H7 (cell line): ENCODE results near the gene PTPRO. TPM values are rescaled to one million over a fixed set of nuclear protein-coding genes. Genes with fewer than 3 reads are reported as not detected.

ENCODE experiments used
- DNase-seq: peaks from one replicate; pipeline ENCODE4 v3.0.0; 2012
- H3K27me3 ChIP-seq: 2 replicates; pipeline ENCODE4 v1.6.0; 2011; ENCODE audit warnings: mild to moderate bottlenecking, low read length; ENCODE audit not compliant: control insufficient read depth, insufficient read depth
- H3K36me3 ChIP-seq: replicated peaks from 2 replicates; pipeline ENCODE4 v1.5.1; 2011; ENCODE audit warnings: low read length; ENCODE audit not compliant: control insufficient read depth, insufficient read depth
- H3K4me3 ChIP-seq: 2 replicates; pipeline ENCODE4 v1.5.1; 2011; ENCODE audit warnings: low read depth, mild to moderate bottlenecking, control low read depth, low read length, moderate library complexity; ENCODE audit not compliant: insufficient read depth
- total RNA-seq: library from RNA; depleted of rRNA; stranded (reverse); fragments of >200 nt; shearing (Covaris generic); gene quantifications from 2 replicates; pipeline ENCODE4 v1.2.3, GENCODE V29; 2014

The PTPRO gene
- total RNA-seq, 1 experiment from 2014 or later = 0.42 TPM

DNA sequence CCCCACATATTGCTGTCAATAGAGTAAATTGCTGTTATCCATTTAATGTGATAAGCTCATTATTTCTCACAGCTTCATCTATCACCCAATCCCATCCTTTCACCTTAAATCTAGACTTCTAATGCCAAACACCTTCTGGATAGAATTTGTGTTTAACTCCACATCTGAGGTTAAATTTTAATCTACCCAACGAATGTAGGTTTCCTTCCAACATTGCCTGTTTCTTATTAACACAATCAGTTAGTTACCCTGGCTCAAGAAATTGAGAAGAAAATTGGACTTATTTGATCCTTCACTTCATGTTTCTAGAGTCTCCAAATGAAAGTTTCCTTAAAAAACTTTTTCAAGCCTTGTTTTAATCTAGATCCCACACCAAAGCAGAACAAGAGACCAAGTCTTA is 67.3 kb downstream of the PTPRO start:
- Histone ChIP-seq H3K27me3 (no peaks in the 10 kb centered on the region), H3K4me3 (no peak overlapping the region), H3K36me3 (no peaks in the 10 kb centered on the region)
- no peak for DNase-seq

DNA sequence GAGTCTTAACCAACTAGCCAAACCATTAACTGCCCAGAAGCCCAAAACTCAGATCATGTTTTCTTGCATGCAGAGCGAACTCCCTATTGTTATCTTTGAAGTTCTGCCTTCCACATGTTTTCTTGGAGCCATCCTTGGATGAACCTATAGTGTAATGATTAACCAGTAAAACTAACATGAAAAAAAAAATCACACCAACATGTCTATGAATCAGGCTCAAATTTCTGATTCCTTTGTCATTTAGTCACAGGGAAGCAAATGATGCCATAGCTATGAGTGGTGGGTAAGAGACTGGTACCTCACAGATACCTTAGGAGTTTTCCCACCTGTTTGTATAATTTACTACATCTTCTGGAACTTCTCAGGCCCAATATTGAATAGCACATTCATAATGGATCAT is 70.7 kb downstream of the PTPRO start:
- no peaks in the 10 kb centered on the region for H3K27me3 ChIP-seq
- no peaks in the 10 kb centered on the region for H3K36me3 ChIP-seq
- DNase-seq = no peak
- no peak overlapping the region for H3K4me3 ChIP-seq

DNA sequence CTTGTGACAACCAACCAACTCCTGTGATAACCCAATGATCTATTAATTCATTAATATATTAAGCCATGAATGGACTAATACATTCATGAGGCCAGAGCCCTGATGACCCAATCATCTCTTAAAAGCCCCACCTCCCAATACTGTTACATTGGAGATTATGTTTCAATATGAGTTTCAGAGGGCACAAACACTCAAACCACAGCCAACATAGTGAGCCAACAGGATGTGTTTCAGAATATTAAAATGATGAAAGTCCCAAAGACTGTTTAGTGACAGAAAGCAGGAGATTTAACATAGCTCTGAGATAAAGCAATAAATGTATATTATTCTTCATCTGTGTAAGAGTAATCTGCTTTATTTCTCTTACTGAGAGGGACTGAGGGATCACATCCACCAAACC is 71.7 kb downstream of the PTPRO start:
- no peak for DNase-seq
- Histone ChIP-seq H3K27me3 (no peaks in the 10 kb centered on the region), H3K4me3 (no peak overlapping the region), H3K36me3 (no peaks in the 10 kb centered on the region)

DNA sequence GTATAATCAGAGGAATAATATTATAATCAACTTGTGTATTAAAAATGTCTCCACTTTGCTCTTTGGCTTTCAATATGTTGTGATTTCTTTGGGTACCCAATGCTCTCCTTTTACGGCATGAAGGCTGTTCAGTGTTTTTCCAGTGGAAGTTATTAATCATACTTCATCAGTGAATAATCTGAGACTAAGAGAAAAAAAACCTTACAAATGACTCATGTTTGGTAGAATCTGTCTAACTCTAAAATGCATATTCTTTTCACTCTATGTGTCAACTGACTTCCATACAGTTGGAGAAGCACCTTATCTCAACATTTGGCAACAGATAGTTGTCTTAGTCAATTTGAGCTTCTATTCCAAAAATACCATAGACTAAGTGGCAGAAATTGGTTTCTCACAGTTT is 82.2 kb downstream of the PTPRO start:
- Histone ChIP-seq H3K4me3 (no peak overlapping the region), H3K27me3 (no peaks in the 10 kb centered on the region), H3K36me3 (no peaks in the 10 kb centered on the region)
- DNase-seq = no peak

DNA sequence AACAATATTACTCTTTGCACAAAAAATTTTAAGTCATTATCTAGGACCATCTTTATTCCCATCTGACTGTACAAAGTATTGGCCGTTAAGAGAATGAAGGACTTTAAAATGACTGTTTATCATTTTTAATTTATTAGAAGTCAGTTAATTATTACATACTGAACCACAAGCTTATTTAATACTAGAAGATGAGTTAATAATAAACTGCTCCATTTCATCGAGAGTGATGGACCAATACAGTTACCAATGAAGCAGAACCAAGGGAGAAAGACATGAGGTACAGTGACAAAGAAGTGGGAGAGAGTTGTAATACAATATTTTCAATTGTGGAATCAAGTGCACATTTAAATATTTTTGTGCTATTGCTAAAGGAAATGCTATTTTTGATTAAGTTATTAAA is 83.3 kb downstream of the PTPRO start:
- Histone ChIP-seq H3K27me3 (no peaks in the 10 kb centered on the region), H3K4me3 (no peak overlapping the region), H3K36me3 (no peaks in the 10 kb centered on the region)
- DNase-seq = no peak

DNA sequence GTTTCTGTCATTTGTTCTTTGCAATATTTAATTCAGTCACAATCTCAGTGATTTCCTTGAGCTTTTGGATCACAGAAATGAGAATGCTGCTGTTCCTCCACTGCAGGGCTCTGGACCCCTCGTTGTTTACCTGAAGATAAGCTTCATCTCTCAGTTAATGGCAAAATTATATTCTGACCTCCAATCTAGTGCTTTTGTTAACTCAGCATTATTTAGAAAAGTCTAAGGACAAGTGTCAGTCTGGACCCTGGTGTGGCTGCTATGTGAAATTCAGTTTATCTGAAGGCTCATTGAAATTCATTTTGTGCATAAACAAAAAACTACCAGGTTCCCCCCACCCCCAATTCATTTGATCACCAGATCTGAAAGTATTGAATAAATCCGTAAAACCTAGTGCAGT is 84.7 kb downstream of the PTPRO start:
- no peaks in the 10 kb centered on the region for H3K36me3 ChIP-seq
- H3K27me3 ChIP-seq = no peaks in the 10 kb centered on the region
- no peak overlapping the region for H3K4me3 ChIP-seq
- no peak for DNase-seq

DNA sequence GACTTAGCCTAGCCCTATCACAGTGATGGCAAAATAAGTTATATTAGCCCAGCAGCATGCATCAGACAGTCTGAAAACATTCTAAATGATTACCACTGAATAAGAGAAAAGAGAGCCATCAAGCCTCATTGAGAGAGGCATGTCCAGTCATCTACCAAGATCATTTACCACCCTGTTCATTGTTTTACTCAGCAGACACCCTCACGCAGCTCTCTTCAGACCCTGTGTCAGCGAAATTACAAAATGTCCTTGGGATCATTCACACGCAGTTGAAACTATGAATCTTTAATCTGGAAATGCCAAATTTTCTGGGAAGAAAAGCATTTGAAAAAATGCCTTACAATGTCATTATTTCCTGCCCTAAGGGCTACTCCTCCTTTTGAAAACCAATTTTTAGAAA is 89.5 kb downstream of the PTPRO start:
- H3K36me3 ChIP-seq = no peaks in the 10 kb centered on the region
- no peaks in the 10 kb centered on the region for H3K27me3 ChIP-seq
- H3K4me3 ChIP-seq = no peak overlapping the region
- DNase-seq = no peak

DNA sequence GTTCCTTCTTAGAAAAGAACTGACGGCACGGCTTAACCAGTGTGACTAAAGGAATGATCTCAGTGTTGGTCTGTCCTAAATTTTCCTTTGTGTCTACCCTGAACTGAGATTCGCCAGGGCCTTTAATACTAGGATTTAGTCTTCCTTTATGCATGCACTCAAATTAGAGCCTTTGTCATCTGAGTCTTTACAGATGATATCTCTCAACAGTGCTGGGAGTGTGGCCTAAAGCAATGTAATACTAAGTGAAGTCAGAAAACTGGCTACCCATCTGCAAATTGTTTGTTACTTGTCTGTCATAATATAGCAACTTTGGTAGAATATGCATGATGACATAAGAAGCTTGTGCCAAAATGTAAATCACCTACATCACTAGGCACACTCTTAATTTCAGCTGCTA is 95.4 kb downstream of the PTPRO start:
- no peak for DNase-seq
- no peak overlapping the region for H3K4me3 ChIP-seq
- no peaks in the 10 kb centered on the region for H3K27me3 ChIP-seq
- H3K36me3 ChIP-seq = no peaks in the 10 kb centered on the region

DNA sequence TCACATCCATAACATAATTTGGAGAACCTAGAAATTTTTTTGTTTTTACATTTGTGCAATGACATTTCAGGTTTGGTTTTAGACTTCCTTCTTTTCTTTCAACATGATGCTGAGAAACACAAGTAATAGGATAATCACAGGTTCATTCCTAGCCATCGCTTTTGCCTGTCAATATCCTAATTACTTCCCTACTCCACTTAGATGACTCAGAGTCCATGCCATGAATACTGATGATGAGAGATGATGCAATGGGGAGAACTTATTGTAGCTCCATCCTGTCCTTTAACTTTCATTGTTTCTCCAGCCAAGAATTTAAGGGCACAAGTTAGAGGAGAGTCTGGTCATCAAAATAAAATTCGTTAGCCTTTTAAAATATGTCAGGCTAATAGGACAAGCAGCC is 101.3 kb downstream of the PTPRO start:
- H3K36me3 ChIP-seq = no peaks in the 10 kb centered on the region
- DNase-seq = no peak
- no peak overlapping the region for H3K4me3 ChIP-seq
- no peaks in the 10 kb centered on the region for H3K27me3 ChIP-seq

DNA sequence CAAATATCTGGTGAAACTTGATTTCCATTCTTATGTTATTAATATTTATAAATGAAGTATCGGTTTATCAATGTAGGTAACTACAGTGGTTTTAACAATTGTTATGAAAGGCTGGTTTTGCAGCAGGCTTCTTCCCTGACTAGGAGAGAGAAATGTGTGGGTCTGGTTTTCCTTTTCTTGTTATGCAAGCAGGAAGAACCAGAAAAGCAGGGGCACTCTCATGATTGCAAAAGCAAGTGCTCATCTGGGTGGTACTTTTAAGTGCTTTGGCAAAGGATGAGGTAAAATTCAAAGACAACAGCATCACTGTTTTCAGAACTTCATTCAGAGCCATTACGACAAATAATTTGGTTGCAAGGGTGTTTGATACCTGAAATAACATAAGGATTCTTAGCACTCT is 105.6 kb downstream of the PTPRO start:
- Histone ChIP-seq H3K36me3 (no peaks in the 10 kb centered on the region), H3K27me3 (no peaks in the 10 kb centered on the region), H3K4me3 (no peak overlapping the region)
- DNase-seq = no peak

DNA sequence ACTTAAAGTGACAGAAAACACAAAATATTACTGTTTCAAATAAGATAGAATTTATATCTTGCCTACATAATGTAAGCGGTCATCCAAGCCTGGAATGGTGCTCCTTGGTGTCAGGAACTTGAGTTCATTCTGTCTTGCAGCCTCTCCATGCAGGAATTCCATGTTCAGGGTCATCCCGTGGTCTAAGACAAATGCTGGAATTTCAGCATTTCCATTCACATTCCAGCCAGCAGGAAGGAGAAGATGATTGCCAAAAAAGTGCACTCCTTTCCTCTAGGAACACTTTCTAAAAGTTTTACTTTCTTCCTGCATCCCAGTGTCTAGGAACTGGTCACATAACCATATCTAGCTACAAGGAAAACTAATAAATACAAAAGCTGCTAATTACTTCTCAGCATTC is 106.3 kb downstream of the PTPRO start:
- Histone ChIP-seq H3K36me3 (no peaks in the 10 kb centered on the region), H3K4me3 (no peak overlapping the region), H3K27me3 (no peaks in the 10 kb centered on the region)
- no peak for DNase-seq

DNA sequence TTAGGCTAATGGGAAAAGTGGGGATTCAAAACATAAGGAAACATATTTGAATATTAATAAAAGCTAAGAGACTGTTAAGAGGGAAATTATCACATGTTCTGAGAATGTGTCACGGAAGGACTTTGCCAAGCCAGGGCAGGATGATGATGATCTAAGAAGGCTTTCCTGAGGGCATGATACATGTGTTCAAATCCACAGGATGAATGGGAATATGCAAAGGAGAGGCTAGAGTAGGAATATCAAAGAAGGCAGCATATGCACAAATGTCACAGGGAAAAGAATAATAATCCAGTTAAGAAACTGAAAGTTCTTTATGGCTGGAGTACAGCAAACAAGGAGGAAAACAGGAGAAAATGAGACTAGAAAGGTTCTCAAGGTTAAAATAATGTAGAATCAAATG is 107.0 kb downstream of the PTPRO start:
- Histone ChIP-seq H3K4me3 (no peak overlapping the region), H3K27me3 (no peaks in the 10 kb centered on the region), H3K36me3 (no peaks in the 10 kb centered on the region)
- no peak for DNase-seq

DNA sequence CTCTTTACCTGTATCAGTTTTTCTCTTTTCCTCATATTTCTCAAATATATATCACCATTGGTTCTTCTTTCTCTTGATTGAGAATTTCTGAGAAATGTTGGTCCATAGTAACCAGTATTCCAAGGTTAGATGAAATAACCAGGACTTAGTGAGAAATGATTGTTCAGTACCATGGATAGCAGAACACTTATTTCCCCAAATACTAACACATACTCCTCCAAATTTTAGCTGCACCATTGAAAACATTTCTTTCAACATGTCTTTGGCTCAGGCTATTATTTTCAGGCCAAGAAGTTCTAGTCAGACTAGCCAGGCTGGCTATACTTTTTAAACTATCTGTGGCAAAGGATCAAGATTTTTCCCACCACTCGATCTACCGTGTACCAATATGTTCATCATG is 113.3 kb downstream of the PTPRO start:
- Histone ChIP-seq H3K36me3 (no peaks in the 10 kb centered on the region), H3K4me3 (no peak overlapping the region), H3K27me3 (no peaks in the 10 kb centered on the region)
- DNase-seq = no peak

DNA sequence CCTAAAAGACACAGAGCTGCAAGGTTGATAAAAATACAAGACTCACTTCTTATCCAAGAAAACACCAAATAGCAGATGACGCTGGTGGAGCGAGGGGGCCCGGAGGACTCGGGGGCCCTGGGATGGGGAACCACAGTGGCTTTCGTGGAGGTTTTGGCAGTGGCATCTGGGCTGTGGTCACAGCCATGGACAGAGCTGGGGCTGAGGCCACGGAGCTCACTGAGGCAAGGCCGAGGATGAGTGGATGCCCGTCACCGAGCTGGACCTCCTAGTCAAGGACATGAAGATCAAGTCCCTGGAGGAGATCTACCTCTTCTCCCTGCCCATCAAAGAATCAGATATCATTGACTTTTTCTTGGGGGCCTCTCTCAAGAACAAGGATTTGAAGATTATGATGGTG is 117.2 kb downstream of the PTPRO start:
- no peaks in the 10 kb centered on the region for H3K27me3 ChIP-seq
- H3K36me3 ChIP-seq = no peaks in the 10 kb centered on the region
- no peak overlapping the region for H3K4me3 ChIP-seq
- no peak for DNase-seq

DNA sequence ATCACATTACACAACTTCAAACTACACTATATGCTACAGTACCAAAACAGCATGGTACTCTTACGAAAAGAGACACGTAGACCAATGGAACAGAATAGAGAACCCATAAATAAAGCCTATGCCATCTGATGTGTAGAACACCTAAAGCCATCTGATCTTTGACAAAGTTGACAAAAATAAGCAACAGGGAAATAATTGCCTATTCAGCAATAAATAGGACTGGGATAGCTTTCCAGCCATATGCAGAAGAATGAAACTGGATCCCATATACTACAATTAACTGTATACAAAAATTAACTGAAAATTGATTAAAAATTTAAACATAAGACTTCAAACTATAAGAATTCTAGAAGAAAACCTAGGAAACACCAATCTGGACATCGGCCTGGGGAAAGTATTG is 120.7 kb downstream of the PTPRO start:
- H3K4me3 ChIP-seq = no peak overlapping the region
- no peaks in the 10 kb centered on the region for H3K27me3 ChIP-seq
- no peak for DNase-seq
- no peaks in the 10 kb centered on the region for H3K36me3 ChIP-seq

DNA sequence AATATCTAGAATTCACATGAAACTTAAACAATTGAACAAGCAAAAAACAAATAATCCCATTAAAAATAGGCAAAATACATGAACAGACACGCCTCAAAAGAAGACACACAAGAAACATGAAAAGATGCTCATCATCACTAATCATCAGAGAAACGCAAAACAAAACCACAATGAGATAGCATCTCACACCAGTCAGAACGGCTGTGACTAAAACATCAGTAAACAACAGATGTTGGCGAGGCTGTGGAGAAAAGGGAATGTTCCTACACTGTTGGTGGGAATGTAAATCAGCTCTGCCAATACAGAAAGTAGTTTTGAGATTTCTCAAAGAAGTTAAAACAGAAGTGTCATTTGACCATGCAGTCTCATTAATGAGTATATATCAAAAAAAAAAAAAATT is 121.3 kb downstream of the PTPRO start:
- H3K36me3 ChIP-seq = no peaks in the 10 kb centered on the region
- no peak for DNase-seq
- H3K27me3 ChIP-seq = no peaks in the 10 kb centered on the region
- H3K4me3 ChIP-seq = no peak overlapping the region
